Endodermal cell (in vitro differentiated cells): Measurements from ENCODE around the gene PPBP. TPM values are rescaled to one million over a fixed set of nuclear protein-coding genes. Genes with fewer than 3 reads are reported as not detected.

Experiments used
- DNase-seq: peaks from one replicate; pipeline ENCODE4 v3.0.0-alpha.2; 2017
- H3K27ac ChIP-seq: 2 replicates; pipeline ENCODE4 v1.5.1; 2013; ENCODE audit warnings: mild to moderate bottlenecking, low read depth, low read length, moderate library complexity
- H3K27me3 ChIP-seq: 2 replicates; pipeline ENCODE4 v1.6.1; 2013; ENCODE audit warnings: mild to moderate bottlenecking, low read length, moderate library complexity; ENCODE audit not compliant: insufficient read depth, control insufficient read depth, poor library complexity, severe bottlenecking
- H3K36me3 ChIP-seq: 2 replicates; pipeline ENCODE4 v1.7.0; 2013; ENCODE audit warnings: mild to moderate bottlenecking, low read length, moderate library complexity; ENCODE audit not compliant: control insufficient read depth, insufficient read depth
- H3K4me1 ChIP-seq: one replicate; pipeline ENCODE4 v1.7.0; 2013; ENCODE audit warnings: low read length; ENCODE audit not compliant: control insufficient read depth, insufficient read depth
- H3K4me3 ChIP-seq: 2 replicates; pipeline ENCODE4 v1.5.1; 2013; ENCODE audit warnings: mild to moderate bottlenecking, low read length, moderate library complexity
- H3K9ac ChIP-seq: 2 replicates; pipeline ENCODE4 v1.6.1; 2013; ENCODE audit warnings: mild to moderate bottlenecking, low read length, moderate library complexity; ENCODE audit not compliant: poor library complexity, severe bottlenecking; ENCODE audit errors: extremely low read depth
- H3K9me3 ChIP-seq: 2 replicates; pipeline ENCODE4 v1.6.1; 2013; ENCODE audit warnings: mild to moderate bottlenecking, low read length, moderate library complexity; ENCODE audit not compliant: control insufficient read depth
- H3K27ac Mint-ChIP-seq: 2 replicates; pipeline ENCODE4 v1.8.0; 2020; ENCODE audit warnings: mixed read lengths
- H3K27me3 Mint-ChIP-seq: 2 replicates; pipeline ENCODE4 v1.8.0; 2021; ENCODE audit warnings: mild to moderate bottlenecking, mixed read lengths; ENCODE audit not compliant: insufficient read depth
- H3K36me3 Mint-ChIP-seq: 2 replicates; pipeline ENCODE4 v1.8.0; 2020; ENCODE audit warnings: low read depth, mixed read lengths
- H3K4me1 Mint-ChIP-seq: 2 replicates; pipeline ENCODE4 v1.8.0; 2020; ENCODE audit warnings: mixed read lengths
- H3K4me3 Mint-ChIP-seq: 2 replicates; pipeline ENCODE4 v1.8.0; 2020; ENCODE audit warnings: mild to moderate bottlenecking, moderate library complexity, mixed read lengths
- H3K9me3 Mint-ChIP-seq: 2 replicates; pipeline ENCODE4 v1.8.0; 2020; ENCODE audit warnings: mild to moderate bottlenecking, mixed read lengths
- CTCF ChIP-seq: fragments of 200-600 bp; sonication (generic); conservative IDR thresholded peaks from 2 replicates; pipeline ENCODE4 v1.5.0; 2021; ENCODE audit warnings: antibody characterized with exemption, mild to moderate bottlenecking
- WGBS, 2 experiments: methylation state at CpG; one replicate each; pipeline versions ENCODE4 v1.1.5 to v1.1.7; 2013; ENCODE audit warnings: missing lambda C conversion rate in 2 of 2, mixed read lengths in 1 of 2; ENCODE audit not compliant: insufficient coverage in 1 of 2, insufficient read length in 1 of 2; 5-methylcytosine and 5-hydroxymethylcytosine counted together
- total RNA-seq, 2 donors: library from RNA; stranded (reverse); fragmentation: NEBNext Ultra II Directional in 1 of 2; extraction: Animal tissue kit (Norgen Biotek cat#: 25700) in 1 of 2; gene quantifications; 2 replicates in 1 of 2; 3 replicates in 1 of 2; pipeline ENCODE4 v1.2.1, GENCODE V29; 2021

The PPBP gene
- total RNA-seq, 2 donors from 2014 or later, result not detected

- no peak for TF ChIP-seq CTCF
- H3K4me3 Mint-ChIP-seq, result no peak overlapping the region
- H3K27ac ChIP-seq, result no peak overlapping the region
- no peaks in the 10 kb centered on the region for H3K9me3 ChIP-seq
- no peaks in the 10 kb centered on the region for H3K27me3 Mint-ChIP-seq
- H3K4me3 ChIP-seq, result no peak overlapping the region
- H3K9me3 Mint-ChIP-seq, result no peaks in the 10 kb centered on the region
- no peak overlapping the region for H3K27ac Mint-ChIP-seq
- H3K4me1 Mint-ChIP-seq, result no peaks in the 10 kb centered on the region
- no peak overlapping the region for H3K9ac ChIP-seq
- no peak for DNase-seq
- no peaks in the 10 kb centered on the region for H3K4me1 ChIP-seq
- no peaks in the 10 kb centered on the region for H3K36me3 ChIP-seq
- H3K36me3 Mint-ChIP-seq, result no peaks in the 10 kb centered on the region
- H3K27me3 ChIP-seq, result no peaks in the 10 kb centered on the region
- no CpG with 5 or more reads among the region's 1 CpG for WGBS, 2 experiments
Observed at GRCh38 chr4:74028504-74028903, 40.5 kb upstream of the PPBP start.

GRCh38 chr4:74023709-74024108 lies 35.7 kb upstream of the PPBP start:
- Histone ChIP-seq H3K9me3 (no peaks in the 10 kb centered on the region), H3K9ac (no peak overlapping the region), H3K36me3 (no peaks in the 10 kb centered on the region), H3K27me3 (no peaks in the 10 kb centered on the region), H3K27ac (no peak overlapping the region), H3K4me3 (no peak overlapping the region), H3K4me1 (no peaks in the 10 kb centered on the region)
- no peaks in the 10 kb centered on the region for H3K27me3 Mint-ChIP-seq
- no peak overlapping the region for H3K27ac Mint-ChIP-seq
- no peak for DNase-seq
- no peaks in the 10 kb centered on the region for H3K9me3 Mint-ChIP-seq
- peaks cover under 1% of the 10 kb centered on the region for H3K4me1 Mint-ChIP-seq
- TF ChIP-seq CTCF, result no peak
- H3K4me3 Mint-ChIP-seq, result no peak overlapping the region
- 90% methylated on average over 2 of the region's 2 CpGs; no CpG with 5 or more reads in 1 of the 2 experiments for WGBS, 2 experiments
- H3K36me3 Mint-ChIP-seq, result no peaks in the 10 kb centered on the region

- Mint-ChIP-seq H3K27ac (no peak overlapping the region), H3K4me3 (no peak overlapping the region), H3K4me1 (peaks cover 2% of the 10 kb centered on the region), H3K36me3 (no peaks in the 10 kb centered on the region), H3K9me3 (no peaks in the 10 kb centered on the region), H3K27me3 (no peaks in the 10 kb centered on the region)
- Histone ChIP-seq H3K27ac (no peak overlapping the region), H3K4me3 (no peak overlapping the region), H3K9ac (no peak overlapping the region), H3K27me3 (no peaks in the 10 kb centered on the region), H3K4me1 (no peaks in the 10 kb centered on the region), H3K36me3 (no peaks in the 10 kb centered on the region), H3K9me3 (no peaks in the 10 kb centered on the region)
- TF ChIP-seq CTCF, result no peak
- DNase-seq, result no peak
- 89 to 100% methylated on average over 1 to 2 of the region's 2 CpGs for WGBS, 2 experiments
Observed at GRCh38 chr4:74021601-74022000, 33.6 kb upstream of the PPBP start.
